ENCODE measurements around the gene GREB1. TPM values are rescaled to one million over a fixed set of nuclear protein-coding genes. Genes with fewer than 3 reads are reported as not detected.

Gene GREB1
- total RNA-seq, 1 donor from 2014 or later = under 0.01 TPM

GRCh38 chr2:11579867-11580659, 46.2 kb downstream of the GREB1 start:
- FAIRE-seq (no peak), DNase-seq (ENCODE audit: low read depth) (no peak)
- Histone ChIP-seq H3K4me3 (ENCODE audit: low read depth, low read length) (no peak overlapping the region), H3K27me3 (ENCODE audit: control insufficient read depth, insufficient read depth, low read length) (peaks cover 3% of the 10 kb centered on the region), H3K36me3 (ENCODE audit: control insufficient read depth, insufficient read depth, low read length) (no peaks in the 10 kb centered on the region)
- TF ChIP-seq, protein P1, sequence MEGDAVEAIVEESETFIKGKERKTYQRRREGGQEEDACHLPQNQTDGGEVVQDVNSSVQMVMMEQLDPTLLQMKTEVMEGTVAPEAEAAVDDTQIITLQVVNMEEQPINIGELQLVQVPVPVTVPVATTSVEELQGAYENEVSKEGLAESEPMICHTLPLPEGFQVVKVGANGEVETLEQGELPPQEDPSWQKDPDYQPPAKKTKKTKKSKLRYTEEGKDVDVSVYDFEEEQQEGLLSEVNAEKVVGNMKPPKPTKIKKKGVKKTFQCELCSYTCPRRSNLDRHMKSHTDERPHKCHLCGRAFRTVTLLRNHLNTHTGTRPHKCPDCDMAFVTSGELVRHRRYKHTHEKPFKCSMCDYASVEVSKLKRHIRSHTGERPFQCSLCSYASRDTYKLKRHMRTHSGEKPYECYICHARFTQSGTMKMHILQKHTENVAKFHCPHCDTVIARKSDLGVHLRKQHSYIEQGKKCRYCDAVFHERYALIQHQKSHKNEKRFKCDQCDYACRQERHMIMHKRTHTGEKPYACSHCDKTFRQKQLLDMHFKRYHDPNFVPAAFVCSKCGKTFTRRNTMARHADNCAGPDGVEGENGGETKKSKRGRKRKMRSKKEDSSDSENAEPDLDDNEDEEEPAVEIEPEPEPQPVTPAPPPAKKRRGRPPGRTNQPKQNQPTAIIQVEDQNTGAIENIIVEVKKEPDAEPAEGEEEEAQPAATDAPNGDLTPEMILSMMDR (IDR thresholded peaks at IDR 0.05; ENCODE audit: insufficient read depth, low read length, severe bottlenecking) = no peak

GRCh38 chr2:11580697-11581096, 46.9 kb downstream of the GREB1 start:
- TF ChIP-seq, protein P1 (IDR thresholded peaks at IDR 0.05; ENCODE audit: insufficient read depth, low read length, severe bottlenecking) = no peak
- FAIRE-seq (no peak), DNase-seq (ENCODE audit: low read depth) (no peak)
- Histone ChIP-seq H3K27me3 (ENCODE audit: control insufficient read depth, insufficient read depth, low read length) (peaks cover 3% of the 10 kb centered on the region), H3K4me3 (ENCODE audit: low read depth, low read length) (no peak overlapping the region), H3K36me3 (ENCODE audit: control insufficient read depth, insufficient read depth, low read length) (no peaks in the 10 kb centered on the region)

DNA sequence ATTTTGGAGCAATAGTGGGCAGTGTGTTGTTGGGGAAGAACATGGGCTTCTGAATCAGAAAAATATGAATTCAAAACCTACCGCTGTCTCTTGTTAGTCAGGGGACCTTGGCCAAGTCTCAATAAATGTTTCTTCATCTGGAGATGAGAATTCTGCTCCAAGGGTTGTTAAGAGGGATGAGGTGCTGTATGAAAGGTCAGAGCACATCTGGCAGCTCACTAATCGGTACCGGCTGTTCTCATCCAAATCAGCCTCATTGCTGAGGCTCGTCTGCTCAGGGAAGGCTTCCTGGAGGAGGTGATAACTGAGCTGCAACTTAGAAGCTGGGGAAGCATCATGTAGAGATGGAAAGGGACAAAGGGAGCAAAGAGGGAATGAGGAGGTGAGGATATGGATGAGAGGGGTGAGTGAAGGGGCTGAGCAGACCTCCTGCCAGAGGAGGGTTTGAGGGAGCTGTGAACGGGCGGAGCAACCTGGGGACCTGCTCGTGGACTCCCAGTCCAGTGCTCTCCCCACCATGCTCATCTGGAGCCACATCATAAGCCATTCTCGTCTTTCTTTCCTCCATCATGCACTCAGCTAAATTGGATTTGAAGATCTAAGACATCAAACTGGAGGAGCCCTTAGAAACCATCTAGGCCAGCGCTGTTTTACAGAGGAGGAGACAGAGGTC, 47.4 kb downstream of the GREB1 start:
- no peak for DNase-seq (ENCODE audit: low read depth)
- Histone ChIP-seq H3K27me3 (ENCODE audit: control insufficient read depth, insufficient read depth, low read length) (peaks cover 3% of the 10 kb centered on the region), H3K4me3 (ENCODE audit: low read depth, low read length) (no peak overlapping the region), H3K36me3 (ENCODE audit: control insufficient read depth, insufficient read depth, low read length) (no peaks in the 10 kb centered on the region)
- TF ChIP-seq, protein P1 (IDR thresholded peaks at IDR 0.05; ENCODE audit: insufficient read depth, low read length, severe bottlenecking) = no peak
- FAIRE-seq = no peak

DNA sequence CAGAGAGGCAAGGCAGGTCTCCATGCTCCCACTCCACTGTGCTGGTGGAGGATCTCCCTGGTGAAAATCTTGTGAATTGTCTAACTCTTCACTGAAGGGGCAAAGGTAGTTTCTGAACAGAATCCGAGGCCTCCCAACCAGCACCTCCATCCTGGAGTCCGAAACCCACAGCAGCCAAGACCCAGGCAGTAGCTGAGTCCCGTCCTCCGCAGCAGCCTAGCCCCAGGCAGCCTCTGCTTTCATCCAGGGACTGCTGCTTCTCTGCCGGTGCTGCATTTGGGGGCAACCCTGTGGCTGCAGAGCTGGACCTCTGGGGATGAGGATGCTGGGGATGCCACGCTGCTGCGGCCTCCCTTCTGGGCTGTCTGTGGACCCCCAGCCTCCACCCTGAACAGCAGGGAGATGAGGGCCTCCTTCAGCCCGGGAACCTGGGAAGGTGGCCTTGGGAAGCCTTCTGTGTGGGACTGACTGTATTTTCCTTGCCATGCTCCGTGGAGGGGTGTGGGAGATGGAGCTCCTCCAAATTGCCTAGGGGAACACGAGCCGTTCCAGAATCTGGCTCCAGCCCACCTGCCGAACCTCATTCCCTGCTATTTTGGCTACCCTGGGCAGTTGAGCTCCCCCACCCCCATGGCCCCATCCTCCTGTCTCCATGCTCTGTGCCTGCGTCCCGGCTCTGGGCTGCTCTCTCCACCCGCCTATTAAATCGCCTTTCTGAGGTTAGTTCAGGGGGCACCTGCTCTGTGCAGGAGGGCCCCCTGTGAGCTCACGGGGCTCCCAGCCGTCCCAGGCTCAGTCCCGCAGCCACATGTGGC, 48.2 kb downstream of the GREB1 start:
- no peaks in the 10 kb centered on the region for H3K36me3 ChIP-seq (ENCODE audit: control insufficient read depth, insufficient read depth, low read length)
- FAIRE-seq (no peak), DNase-seq (ENCODE audit: low read depth) (no peak)
- H3K27me3 ChIP-seq (ENCODE audit: control insufficient read depth, insufficient read depth, low read length) = peaks cover 3% of the 10 kb centered on the region
- TF ChIP-seq, protein P1 (IDR thresholded peaks at IDR 0.05; ENCODE audit: insufficient read depth, low read length, severe bottlenecking) = no peak
- H3K4me3 ChIP-seq (ENCODE audit: low read depth, low read length) = no peak overlapping the region

DNA sequence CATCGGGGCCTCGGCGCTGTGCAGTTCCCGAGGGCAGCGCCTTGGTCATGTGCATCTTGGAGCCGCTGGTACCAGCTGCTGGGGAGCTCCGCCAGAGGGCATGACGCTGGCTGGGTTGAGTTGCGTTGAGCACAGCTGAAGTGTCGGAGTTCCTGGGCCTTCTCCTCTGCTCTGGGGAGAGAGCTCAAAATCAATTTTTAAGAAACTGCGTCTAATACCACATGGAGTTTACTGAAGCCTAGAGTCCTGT, 48.7 kb downstream of the GREB1 start:
- Histone ChIP-seq H3K4me3 (ENCODE audit: low read depth, low read length) (no peak overlapping the region), H3K36me3 (ENCODE audit: control insufficient read depth, insufficient read depth, low read length) (no peaks in the 10 kb centered on the region), H3K27me3 (ENCODE audit: control insufficient read depth, insufficient read depth, low read length) (peaks cover 3% of the 10 kb centered on the region)
- DNase-seq (ENCODE audit: low read depth) (peak; percentile 43), FAIRE-seq (no peak)
- TF ChIP-seq, protein P1 (IDR thresholded peaks at IDR 0.05; ENCODE audit: insufficient read depth, low read length, severe bottlenecking) = no peak

All from bronchial epithelial cell (primary cell).